ENCODE measurements around the gene DNMBP.

DNA sequence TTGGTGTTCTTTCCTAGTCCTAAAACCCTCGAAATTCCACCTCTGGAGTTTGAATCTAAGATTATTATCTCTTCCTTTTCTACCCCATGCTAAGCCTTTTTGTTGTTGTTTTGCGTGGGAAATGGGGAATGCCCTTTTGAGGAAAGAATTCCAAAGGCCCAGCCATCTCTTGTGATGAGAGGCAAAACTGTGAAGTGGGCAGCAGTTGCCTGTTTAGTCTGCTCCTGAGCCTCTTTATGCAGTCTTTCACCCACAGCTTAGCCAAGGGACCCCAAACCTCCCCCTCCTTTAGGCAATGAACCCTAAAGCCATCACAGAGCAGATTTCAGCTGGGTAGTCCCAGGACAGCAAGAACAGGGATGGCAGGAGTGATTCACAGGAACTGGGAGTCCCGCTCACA lies 95.5 kb downstream of the DNMBP start:
- no peak for TF ChIP-seq POLR2A (IDR thresholded peaks at IDR 0.05; ENCODE audit: low read depth, low read length)
- no peak for TF ChIP-seq POLR2AphosphoS5 (IDR thresholded peaks at IDR 0.05; ENCODE audit: low read depth, low read length)
